ENCODE measurements around the gene KRT78. TPM values are rescaled to one million over a fixed set of nuclear protein-coding genes. Genes with fewer than 3 reads are reported as not detected.
"Not testable (repeated sequence)": the region's sequence is repeated elsewhere in the genome, so short reads cannot be mapped to it uniquely, and the experiment has no call there.

KRT78 gene
- total RNA-seq, result not detected in 2 replicates

GRCh38 chr12:52848661-52849255 lies at the start of gene KRT78:
Gene KRT78 (minus strand): TSS chr12:52848994. CDS start chr12:52848930, 64 bp downstream.
- no peak for DNase-seq

DNA sequence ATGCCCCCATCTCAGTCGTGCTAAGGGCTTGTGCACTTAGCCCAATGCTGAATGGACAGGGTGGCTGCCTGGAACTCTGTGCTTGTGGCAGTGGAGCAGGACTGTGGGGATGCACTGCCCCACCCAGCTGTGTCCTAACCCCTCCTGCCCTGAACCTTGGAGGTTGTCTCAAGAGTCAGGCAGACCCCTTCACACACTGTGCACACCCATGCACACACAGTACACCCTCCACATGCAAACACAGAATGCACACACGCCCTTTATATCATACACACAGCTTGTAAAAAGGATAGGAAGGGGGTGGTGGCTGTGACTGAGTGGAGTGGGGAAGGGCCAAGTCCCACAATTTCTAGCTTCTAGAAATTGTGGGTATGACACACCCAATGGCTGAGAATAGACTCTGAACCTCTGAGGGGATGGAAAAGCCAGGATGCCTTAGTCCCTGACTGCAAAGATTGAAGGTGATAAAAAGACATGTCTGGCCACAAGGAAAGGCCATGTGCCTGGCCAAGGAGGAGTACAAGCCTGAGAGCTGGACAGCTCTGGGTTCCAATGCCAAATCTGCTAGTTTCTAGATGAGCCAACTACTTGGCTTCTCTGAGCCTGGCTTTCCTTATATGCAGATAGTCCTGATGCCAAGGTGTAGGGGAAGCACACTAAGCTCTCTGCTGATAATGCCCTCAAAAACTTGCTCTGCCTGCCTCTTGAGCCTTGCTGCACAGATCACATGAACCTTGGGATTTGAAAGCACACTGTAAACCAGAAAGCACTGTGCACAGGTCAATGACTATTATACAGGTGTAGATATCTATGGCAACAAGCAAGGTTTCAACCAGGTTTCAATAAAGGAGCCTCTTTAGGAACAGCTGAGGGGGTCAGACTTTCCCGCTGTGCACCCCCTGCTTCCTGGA lies 47.7 kb upstream of the KRT78 start:
- no peak for DNase-seq

GRCh38 chr12:52895726-52896189 lies 47.0 kb upstream of the KRT78 start:
- no peak for DNase-seq

GRCh38 chr12:52892974-52893373 lies 44.2 kb upstream of the KRT78 start:
- no peak for DNase-seq

- no peak for DNase-seq
Measured at GRCh38 chr12:52892207-52892852, 43.5 kb upstream of the KRT78 start.

DNA sequence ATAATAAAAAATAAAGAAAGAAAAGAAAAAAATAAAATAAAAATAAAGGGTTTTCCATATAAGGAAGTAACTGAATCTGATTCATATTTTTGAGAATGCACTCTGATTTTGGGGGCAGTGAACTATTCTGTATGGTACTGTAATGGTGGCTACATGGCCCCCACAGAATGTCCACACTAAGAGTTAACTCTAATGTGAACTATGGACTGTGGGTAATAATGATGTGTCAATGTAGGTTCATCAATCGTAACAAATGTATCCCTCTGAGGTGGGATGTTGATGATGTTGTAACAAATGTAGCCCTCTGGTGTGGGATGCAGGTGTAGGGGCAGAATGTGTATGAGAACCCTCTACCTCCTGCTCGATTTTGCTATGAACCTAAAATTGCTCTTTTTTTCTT lies 42.2 kb upstream of the KRT78 start:
- no peak for DNase-seq

GRCh38 chr12:52890417-52890816 lies 41.6 kb upstream of the KRT78 start:
- DNase-seq, result no peak

- peak; percentile 75 for DNase-seq
Measured at GRCh38 chr12:52884526-52885293, 35.9 kb upstream of the KRT78 start.

DNA sequence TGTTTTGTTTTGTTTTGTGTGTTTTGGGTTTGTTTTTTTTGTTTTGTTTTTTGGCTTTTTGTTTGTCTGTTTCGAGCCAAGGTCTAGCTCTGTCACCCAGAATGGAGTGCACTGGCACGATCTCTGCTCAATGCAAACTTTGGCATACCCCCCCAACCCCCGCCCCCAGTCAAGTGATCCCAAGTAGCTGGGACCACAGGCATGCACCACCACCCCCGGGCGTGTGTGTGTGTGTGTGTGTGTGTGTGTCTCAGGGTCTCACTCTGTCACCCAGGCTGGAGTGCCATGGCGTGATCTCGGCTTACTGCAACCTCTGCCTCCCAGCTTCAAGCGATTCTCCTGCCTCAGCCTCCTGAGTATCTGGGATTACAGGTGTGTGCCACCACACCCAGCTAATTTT lies 31.7 kb upstream of the KRT78 start:
- DNase-seq, result not testable (repeated sequence)

DNA sequence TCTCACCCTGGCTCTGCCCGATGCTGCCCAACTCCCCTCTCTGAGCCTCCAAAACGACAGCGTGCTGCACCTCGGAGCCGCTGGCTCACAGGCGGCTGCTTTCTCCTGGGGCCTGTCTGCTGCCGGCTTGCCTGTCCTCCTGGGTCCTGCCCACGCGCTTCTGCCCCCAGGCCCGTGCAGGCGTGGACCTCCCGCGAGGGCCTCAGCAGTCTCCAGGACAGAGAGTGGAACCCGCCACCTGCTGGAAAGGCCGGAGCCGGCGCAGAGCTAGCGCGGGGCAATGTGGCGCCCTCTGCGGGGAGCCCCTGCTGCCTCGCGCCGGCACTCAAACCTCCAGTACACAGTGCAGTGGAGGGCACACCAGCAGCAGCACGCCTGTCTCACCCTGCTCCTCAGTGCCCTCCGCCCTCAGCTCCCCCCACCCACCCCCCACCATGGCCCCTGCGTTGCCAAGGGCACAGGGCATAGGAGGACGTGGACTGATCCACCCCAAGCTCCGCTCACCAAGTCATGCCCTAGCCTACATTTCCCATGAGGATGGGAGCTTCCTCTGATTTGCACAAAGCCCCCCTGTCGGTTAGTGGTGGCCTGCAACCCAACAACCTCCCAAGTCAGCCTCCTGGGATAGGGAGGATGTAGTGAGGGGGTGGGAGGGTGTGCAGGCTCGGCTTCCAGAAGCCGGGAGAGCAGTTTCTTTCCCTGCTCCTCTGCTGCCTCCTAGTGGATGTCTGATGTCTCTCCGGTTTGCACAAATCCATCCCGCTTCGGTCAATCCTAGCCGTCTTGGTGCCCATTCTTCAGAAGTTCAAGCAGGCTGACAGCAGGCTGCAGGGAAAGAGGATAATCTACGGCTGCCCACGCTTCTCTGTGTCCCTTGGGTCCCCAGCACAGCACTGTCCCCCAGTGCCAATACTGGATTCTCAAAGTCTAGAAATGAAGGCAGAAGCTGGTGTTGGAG lies 30.9 kb upstream of the KRT78 start:
- peak; percentile 92 for DNase-seq

DNA sequence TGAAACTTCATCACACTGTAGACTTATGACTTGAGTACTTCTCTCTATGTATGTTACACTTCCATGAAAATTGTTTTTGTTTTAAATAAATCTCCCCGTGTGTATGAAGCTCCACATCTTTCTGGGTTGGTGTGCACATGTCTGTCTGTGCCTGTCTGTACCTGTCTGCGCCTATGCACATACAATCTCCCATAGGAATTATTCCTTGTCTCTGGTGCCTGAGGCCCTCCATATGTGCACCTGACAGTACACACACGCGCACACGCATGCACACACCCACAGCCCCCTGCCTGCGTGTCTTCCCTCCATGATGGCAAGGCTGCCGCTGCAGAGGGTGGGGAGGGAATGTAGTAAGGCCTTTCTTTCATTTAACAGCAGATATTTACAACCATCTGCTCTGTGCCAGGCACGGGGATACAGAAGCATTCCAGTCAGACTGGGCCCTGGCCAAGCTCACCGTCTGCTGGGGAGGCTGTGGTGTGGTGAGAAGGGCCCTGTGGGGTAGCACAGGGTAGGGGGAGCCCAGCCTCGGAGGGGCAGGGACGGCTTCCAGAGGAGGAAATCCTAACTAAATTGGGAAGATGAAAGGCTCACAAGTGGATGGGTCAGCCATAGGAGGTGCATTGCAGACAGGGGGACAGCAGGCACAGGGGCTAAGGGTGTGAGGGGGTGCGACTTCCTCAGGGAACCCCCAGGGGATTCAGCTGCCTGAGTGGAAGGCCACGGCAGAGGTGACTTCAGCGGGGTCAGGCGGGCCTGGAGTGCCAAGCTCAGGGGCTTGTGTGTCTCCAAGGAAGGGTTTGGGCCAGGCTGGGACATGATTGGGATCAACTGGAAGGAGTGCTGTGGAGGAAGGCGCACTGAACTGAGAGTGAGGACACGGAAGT lies 30.0 kb upstream of the KRT78 start:
- DNase-seq, result no peak

DNA sequence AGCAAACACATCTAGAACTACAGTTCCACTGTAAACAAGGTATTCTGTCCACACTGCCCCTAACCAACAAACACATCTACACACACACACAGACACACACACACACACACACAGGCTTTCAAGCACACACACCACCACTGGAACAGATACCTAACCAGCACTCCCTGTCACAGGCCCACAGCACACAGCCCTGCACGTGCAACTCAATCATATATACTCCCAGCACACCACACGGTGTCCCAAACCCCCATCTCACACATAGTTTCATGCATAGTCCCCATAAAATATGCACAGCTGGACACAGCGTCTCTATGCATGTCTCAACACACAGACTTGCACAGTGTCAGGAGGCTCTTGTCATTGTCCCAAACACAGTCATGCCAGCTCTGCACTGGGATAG lies 28.4 kb upstream of the KRT78 start:
- DNase-seq, result no peak

DNA sequence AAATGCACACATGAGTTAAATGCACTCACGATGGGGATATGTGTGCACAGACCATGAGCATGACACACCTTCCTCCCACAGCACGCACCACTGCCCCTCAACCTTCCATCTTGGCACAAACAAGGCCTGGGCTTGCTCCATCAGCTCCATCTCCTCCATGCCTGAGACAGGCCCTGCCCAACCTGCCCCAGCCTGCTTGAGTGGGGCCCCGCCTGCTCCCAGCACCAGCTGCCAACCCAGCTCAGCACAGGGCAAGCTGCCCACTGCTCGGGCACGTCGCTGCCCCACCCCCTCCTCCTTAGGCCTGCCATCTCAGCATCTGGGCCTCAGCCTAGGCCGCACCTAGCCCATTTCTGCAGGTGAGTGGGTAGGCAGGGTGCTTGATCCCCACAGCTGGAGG lies 27.6 kb upstream of the KRT78 start:
- no peak for DNase-seq

- DNase-seq, result no peak
Measured at GRCh38 chr12:52874573-52875435, 26.0 kb upstream of the KRT78 start.

DNA sequence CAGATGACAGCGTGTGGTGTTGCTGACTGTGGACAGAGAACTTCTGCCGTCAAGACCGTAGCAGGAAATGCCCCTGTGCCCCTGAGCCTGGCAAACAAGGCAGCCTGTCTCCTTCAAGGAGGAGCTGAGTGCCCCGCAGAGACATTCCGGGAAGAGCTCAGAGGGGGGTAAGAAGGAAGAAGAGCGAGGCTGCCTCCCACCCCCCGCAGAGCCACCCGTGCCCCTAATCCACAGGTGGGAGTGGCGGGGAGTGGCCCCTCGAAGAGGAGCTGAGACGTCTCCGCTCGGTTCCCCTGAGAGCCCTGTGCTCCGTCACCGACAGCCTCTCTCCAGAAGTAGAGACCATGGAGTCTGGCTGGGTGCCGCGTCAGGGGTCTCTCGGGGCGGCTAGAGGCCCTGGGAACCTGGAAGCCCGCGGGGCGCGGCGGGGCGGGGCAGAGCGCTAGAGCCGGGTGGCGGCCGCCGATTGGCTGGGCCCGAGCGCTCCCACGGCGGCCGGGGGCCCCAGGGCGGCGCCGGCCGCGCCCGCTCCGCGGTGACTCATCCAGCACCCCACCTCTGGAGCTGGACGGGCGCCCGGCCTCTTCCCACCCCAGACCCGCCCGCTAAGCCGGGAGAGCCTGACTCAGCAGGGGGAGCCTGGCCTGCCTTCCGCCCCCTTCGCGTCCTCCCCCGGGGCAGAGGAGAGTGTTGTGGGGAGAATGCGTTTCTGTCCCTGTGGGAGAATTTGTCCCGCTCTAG lies 25.2 kb upstream of the KRT78 start:
- DNase-seq, result peak; percentile 76

GRCh38 chr12:52873513-52873831 lies 24.7 kb upstream of the KRT78 start:
- no peak for DNase-seq

- DNase-seq, result no peak
Measured at GRCh38 chr12:52872644-52873389, 24.0 kb upstream of the KRT78 start.
